NCI-H1436 treated with DMSO at 0.1 percent for 48 hours (cell line): ENCODE data around the gene MRTFA.

Source experiments
- DNase-seq: peaks from one replicate; lab custom pipeline; 2025; lab: John Stamatoyannopoulos, UW

Gene MRTFA

DNA sequence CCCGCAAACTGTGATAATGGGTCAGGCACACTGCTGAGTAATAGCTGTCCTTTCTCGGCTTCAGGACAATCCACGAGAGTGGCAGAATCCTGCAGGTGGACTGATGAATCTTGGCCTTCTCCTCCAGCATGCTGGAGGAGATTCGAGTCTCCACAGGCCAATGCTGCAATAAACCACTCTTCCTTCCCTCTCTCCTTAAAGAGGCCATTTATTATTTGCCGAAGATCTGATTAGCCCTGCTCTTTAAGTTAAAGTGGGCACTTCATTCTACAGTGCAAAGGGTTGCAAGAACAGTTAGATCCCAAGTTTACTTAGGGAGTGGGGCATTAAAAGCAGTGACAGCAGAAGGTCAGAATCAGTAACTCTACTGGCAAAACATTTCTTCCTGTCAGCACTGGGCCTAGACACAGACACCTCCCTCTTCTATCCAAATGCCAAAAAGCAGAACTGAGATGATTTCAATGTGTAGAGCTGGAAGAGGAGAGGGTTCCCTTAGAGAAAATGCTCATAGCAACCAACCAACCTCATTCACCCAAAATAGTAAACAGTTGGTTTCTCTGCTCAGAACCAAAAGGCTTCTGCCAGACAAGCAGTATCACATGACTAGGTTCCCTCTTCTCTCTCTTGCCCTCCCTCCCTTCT is 144.4 kb downstream of the MRTFA start:
- DNase-seq, result no peak

DNA sequence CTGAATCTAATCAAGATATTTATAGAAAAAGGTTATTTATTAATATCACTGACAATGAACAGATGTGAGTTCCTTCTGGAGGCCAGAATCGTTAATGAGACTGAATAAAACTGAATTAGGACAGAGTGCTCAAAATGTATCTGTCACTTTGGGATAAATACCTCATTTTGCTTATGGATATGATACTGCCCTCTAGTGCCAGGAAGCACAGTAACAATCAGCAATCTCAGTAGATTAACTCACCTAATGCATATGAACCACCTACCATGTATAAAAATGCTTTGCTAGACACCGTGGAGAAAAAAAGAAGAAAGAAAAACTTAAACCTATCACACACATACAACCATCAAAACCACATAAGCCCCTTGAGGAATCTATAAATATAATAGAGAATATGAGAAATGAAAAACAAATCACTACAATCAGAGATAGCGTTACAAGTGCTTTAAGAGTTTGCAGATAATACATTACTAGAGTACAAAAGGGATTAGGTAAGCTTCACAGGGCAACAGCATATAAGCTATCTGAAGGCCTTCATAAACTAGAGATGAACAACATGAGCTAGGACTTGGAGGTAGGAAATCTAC is 148.8 kb downstream of the MRTFA start:
- no peak for DNase-seq

DNA sequence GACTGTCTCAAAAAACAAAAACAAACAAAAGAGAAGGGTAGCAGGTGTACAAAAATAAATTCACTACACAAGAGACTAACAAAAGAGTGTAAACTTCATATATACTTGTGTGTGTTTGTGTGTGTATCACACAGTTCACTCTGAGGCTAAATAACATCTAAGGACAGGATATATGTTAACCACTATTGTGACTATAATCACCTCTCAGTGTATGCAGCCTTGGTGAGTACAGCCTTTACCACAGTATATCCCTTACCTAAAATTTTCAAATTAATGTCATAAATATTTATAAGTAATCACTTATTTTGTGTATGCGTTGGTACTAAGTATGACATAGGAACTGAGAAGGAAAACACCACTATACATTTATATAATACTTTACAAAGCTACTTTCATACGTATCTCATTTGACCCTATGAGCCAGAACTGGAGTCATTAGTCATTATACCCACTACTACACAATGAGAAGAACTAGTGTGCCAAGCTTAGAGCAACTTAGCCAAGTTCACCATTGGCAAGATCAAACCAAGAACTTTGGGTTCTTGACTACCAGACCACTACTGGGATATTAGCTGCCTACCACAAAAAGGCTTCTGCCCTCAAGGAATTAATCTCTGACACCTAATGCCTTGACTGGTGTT is 149.4 kb downstream of the MRTFA start:
- DNase-seq, result no peak

DNA sequence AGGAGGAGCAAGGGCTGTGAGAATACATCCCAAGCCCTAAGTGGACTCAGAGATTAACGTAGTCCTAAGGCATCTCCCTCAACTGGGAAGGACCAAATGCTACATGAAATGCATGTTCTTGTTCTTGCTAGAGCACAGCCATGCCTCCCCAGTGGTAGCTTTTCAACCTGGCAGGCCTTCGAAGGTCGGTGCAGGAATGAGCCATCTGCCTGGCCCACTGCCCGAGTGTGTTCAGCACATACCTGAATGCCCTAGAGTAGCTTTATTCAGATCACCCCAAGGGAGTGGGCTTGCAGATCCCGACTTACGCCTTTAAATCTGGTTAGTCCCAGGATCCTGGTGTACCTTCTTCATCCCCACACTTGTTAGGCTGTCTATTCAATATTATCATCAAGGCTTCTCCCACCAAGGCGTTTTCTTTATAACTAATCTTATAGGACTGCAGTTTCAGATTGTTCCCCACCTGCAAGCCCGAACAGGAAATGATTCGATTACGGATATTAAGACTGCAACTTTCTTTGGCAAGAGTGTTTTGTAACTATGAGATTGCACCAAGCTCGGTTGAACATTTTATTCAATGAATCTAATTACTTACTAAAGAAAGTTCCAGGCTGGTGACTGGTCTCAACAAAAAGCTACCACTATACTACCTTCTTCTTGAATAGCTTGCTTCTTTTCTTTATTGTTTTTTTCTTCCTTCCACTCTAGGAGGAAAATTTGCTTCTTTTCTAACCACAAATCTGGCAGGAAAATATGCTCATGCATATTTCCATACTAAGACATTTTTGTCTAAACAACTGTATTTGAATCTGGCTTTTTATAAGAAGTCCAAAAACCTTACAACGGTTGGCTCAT is 150.5 kb downstream of the MRTFA start:
- no peak for DNase-seq

DNA sequence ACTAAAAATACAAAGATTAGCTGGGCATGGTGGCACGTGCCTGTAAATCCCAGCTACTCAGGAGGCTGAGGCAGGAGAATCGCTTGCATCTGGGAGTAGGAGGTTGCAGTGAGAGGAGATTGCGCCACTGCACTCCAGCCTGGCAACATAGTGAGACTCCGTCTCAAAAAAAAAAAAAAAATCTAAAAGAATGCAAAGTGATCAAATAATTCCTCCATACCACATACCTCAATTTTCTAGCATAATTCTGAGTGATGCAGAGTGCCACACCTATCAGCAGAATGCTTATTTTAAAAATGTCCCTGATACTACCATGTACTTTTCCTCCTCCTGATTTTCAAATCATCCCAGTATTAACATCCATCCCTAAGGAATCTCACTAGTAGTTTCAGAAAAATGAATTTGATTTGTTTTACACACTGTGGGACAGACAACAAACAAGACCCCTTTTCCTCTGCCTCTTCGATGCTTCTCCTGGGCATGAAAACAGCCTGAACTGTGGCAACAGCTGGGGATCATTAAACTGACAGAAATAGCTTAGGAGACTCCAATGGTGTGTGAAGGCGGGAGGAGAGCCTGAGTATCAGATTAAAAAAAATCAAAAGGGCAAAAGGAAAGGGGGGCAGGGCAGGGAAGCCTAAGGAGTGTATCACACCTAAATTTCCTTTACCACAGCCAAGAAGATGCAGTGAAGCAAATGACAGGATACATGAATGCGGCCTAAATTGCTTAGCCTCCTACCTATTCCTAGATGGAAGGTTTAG is 151.4 kb downstream of the MRTFA start:
- DNase-seq, result no peak

DNA sequence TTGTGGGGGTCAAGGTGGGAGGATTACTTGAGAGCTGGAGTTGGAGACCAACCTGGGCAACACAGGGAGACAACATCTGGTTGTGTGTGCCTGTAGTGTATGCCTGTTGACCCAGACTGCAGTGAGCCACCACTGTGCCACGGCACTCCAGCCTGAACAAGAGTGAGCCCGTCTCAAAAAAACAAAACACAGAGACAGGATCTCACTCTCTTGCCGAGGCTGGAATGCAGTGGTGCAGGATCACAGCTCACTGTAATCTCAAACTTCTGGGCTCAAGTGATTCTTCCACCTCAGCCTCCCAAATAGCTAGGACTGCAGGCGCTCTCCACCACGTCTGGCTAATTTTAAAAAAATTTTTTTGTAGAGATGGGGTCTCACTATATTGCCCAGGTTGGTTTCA is 153.6 kb downstream of the MRTFA start:
- no peak for DNase-seq

DNA sequence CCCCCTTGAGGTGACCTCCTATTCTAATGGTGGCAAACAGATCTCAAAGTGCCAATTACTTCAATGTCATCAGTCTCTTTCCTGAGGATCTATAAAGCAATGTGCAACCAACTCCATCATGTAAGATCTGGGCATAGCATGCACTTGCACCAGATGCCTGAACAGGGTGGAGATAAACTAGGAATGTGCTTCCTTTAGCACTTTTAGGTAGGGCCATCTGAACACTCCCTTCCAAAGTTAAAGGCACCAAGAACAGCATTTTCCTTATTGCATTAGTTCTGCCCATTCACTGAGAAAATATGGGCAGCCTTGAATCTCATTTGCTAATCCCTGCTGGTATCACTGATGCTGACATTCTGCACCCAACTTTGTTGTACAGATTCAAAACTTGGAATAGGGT is 154.1 kb downstream of the MRTFA start:
- DNase-seq, result no peak

DNA sequence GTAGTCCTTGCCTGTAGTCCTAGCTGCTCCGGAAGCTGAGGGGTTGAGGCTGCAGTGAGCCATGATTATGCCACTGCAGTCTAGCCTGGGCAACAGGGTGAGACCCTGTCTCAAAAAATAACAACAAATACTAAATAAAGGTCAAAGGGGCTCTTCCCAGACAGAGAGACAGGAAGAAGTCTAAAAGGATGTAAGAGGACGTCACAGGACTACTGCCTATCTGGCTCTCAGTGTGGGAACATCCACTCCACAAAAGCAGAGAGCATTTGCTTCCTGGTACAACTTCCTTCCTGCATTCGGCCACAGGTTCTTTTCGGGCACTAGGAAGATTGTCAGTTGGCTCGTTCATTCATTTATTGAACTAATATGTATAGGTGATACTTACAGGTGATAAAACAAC is 155.5 kb downstream of the MRTFA start:
- DNase-seq, result no peak

DNA sequence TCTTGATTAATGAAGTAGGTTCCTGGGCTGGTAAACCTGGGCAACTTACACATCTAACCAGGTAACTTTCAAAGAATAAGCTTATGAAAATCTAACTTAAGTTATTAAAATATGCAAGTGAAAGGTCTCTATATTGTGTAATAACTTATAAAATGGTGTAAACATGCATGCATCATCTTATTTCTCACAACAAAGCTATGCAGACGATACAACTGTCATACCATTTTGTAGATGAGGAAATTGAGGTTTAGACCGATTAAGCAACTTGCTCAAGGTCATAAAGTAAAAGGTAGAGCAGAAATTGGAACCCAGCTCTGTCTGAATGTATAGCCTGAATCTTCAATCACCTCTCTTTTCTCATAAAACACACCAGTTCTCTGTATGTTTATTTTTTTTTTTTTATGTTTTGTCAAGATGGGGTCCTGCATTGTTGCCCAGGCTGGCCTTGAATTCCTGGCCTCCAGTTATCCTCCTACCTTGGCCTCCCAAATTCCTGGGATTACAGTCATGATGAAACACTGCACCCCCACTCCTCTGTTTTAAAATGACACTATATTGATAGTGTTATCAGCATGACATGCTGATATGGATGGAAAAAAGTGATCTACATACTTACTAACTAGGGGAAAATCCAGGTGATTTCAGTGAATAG is 156.5 kb downstream of the MRTFA start:
- DNase-seq, result no peak

DNA sequence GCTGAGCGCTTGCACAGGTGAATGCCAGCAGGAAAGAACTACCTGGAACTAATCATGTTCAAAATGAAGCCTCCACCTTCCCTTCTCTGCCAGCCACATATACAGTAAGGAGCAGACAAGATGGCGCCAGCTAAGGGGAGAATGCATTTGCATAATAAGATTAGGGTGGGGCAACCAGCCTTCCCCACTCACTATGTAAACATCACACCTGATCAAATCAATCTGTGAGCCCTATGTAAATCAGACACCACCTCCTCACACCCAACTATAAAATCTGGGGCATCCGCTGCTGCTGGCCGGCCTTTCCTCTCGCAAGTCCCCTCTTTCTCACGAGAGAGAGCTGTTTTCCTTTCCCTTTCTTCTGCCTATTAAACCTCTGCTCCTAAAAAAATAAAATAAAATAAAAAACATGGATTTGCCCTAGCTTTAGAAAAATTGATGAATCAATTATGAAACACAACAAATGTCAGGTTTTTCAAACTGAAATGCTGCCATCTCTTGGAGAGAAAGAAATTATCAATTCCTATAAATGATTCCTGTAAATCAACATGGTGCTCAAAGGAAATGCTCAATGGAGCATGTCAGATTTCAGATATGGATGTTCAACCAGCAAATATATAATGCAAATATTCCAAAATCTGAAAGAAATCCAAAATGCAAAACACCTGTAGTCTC is 157.3 kb downstream of the MRTFA start:
- no peak for DNase-seq

DNA sequence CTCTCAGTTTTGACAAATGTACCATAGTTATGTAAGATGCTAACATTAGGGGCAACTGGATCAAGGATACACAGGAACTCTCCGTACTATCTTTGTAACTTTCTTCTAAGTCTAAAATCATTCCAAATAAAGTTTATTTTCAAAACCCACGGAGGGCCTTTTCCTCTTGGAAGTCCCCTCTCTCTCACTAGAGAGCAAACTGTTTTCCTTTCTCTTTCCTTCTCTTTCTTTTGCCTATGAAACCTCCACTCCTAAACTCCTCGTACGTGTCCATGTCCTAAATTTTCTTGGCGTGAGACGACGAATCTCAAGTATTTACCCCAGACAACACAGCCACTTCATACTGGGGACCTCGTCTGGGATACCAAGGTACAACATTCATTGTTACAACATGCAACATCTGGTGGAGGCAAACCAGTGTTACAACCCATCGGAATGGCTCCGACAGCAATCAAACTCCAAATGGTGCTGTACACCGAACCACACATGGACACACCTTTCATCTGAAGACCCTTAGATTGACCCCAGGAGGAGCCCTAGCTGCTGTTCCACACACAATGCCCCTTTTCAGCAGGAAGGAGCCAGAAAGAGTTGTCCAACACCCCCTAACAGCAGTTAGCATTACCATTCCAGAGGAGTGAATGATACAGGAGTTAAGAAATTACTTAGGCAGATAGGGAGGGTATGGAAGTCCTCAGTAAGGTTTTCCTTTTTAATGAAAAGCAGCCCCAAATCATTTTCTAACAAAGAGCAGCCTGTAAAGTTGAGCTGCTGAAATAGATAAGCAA is 158.0 kb downstream of the MRTFA start:
- no peak for DNase-seq

DNA sequence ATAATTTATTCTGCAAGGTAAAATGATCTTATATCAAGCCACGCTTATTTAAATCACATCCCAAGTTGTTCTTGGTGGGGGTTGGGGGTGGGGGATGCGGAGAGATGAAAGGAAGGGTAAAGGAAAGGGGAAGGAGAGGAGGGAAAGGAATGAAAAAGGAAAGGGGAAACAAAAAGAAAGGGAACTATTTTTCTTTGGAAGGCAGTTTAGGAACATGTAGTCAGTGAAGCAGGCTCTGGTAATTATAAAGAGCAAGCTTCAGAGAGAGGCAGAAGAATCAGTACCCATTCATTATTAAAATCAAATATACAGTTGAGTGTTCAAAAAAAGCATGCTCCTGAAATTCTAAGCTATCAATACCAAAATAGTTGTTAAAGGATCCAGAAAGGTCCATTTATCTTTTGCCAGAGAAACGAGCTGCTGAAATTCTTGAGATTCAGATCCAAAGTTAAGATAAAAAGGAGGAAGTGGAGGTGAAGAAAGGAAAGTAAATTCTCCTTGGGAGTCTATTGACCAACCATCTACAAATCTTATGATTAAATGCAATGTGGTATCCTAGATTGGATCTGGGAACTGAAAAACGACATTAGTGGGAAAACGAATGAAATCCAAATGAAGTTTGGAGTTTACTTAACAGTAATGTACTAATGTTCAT is 158.7 kb downstream of the MRTFA start:
- no peak for DNase-seq

DNA sequence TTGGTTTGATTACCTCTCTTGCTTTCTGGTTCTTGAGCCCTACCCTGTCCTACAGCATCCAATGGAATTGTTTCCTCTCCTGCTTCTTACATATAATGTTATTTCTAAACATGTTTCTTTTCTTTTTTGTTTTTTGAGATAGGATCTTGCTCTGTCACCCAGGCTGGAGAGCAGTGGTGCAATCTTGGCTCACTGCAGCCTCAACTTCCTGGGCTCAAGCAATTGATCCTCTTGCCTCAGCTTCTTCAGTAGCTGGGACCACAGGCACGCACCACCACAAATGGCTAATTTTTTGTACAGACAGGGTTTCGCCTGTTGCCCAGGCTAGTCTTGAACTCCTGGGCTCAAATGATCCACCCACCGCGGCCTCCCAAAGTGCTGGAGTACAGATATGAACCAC is 160.2 kb downstream of the MRTFA start:
- no peak for DNase-seq

DNA sequence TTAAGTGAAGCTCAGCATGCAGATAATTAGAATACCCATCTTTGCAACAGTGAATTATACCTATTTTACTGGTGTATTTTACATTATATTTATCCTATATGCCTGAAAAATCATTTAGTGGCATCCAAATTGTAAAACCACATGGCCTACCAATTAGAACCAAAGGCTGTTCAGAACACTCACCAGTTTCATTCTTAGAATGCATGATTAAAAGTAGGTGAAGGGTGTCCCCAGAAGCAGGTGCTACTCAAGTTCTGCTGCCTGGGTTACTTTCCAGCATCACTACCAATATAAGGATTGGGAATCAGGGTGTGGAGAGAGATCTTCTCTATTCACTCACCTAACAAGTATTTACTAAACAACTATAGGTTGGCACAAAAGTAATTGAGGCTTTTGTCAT is 162.8 kb downstream of the MRTFA start:
- DNase-seq, result no peak

DNA sequence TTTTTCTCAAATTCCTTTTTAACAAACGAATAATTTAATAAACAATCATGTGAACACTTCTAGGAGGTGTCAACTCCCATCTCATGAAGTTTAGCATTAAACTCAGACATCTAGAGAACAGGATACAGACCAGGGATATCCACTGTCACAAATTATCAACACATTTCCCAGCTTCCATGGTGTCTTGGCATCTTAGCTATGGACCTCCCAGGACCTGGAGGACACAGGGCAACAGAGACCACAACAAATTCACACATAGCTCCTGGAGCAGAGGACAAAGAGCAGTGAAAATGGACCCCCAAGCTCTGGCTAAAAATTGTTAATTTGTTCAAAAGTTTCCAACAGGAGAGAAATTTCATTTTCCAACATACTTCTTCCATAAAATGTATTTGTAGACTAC is 163.9 kb downstream of the MRTFA start:
- DNase-seq, result no peak

DNA sequence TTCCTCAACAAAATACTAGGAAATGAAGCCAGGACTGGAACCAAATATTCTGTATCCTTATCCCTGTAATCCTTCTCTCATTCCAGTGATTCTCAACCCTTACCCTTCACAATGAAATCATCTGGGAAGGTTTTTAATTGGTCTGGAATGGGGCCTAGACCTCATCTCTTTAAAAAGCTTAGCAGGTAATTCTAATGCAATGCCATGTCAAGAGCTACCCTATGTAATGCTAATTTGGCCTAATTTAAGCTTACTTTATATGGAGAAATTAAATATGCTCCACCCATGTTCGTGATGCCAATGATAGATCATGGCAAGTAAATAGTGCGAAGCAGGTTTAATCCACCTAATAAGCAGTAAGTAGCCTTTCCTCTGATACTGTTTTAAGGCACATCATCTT is 164.5 kb downstream of the MRTFA start:
- DNase-seq, result no peak

DNA sequence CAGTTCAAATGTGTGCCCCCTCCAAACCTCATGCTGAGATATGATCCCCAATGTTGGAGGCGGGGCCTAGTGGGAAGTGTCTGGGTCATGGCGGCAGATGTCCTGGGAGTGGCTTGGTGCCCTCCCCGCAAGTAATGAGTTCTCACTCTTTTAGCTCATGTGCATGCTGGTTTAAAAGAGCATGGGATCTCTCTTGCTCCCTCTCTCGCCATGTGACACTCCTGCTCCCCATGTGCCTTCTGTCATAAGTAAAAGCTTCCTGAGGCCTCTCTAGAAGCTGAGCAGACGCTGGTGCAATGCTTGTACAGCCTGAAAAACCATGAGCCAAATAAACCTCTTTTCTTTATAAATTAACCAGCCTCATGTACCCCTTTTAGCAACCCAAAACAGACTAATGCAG is 167.3 kb downstream of the MRTFA start:
- no peak for DNase-seq

DNA sequence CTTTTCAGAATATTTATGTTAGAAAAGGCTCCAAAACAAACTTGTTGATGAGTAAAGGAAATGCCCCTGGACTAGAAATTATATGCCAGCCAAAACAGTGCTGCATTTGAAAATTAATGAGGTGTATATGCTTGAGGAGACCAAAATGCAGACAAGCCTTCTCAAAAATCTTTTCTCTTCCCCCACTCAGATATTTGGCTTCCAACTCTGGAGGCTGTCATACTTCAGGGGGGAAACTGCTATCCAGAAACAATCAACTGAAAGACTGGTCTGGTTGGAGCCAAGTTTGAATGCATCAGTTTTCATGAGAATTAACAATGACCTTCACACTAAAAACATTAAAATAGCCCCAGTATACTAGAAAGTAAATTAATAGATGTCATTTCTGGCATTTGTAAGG is 167.9 kb downstream of the MRTFA start:
- no peak for DNase-seq

DNA sequence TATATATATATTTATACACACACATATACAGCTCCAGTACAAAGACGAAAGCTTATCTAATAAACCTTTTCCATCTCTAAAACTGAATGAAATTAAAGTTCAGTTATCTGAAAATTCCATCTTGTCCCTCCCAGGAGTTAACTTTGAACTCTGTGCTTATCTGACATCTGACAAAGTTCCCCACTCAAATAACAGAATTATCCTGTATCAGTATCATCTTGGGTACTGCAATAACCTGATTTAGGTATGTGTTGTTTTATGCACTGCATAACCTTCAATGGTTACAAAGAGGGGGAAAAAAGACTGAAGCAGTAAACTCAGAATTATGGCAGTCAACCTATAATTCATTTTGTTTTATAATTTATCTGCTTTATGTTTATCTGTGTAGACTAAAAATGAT is 169.5 kb downstream of the MRTFA start:
- no peak for DNase-seq

DNA sequence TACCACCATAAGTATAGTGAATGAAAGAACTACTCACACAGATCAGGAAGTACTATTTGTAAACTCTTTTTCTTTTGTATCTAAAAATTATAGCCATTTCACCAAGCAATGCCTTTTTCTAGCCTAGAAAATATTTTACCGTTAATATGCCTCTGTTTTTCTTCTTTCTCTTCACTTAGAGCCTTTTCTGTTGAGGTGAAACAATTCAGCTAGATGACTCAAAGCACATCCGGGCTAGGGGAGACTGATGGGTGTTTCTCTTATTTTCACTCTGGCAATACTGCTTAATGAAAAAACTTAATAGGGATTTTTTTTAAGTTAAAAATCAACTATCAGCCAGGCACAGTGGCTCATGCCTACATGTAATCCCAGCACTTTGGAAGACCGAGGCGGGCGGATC is 172.8 kb downstream of the MRTFA start:
- no peak for DNase-seq
